NCI-H82 treated with DMSO at 0.1 percent for 48 hours (cell line): ENCODE measurements around the gene ATP9A.
"Not testable (repeated sequence)": the region's sequence is repeated elsewhere in the genome, so short reads cannot be mapped to it uniquely, and the experiment has no call there.

ENCODE experiments used
- DNase-seq: peaks from one replicate; lab custom pipeline; 2025; ENCODE audit not compliant: unreplicated experiment; lab: John Stamatoyannopoulos, UW

ATP9A gene

GRCh38 chr20:51697096-51697826 lies 70.9 kb downstream of the ATP9A start:
- DNase-seq = peak; percentile 24

- DNase-seq = peak; percentile 78
Measured at GRCh38 chr20:51696304-51697071, 71.7 kb downstream of the ATP9A start.

DNA sequence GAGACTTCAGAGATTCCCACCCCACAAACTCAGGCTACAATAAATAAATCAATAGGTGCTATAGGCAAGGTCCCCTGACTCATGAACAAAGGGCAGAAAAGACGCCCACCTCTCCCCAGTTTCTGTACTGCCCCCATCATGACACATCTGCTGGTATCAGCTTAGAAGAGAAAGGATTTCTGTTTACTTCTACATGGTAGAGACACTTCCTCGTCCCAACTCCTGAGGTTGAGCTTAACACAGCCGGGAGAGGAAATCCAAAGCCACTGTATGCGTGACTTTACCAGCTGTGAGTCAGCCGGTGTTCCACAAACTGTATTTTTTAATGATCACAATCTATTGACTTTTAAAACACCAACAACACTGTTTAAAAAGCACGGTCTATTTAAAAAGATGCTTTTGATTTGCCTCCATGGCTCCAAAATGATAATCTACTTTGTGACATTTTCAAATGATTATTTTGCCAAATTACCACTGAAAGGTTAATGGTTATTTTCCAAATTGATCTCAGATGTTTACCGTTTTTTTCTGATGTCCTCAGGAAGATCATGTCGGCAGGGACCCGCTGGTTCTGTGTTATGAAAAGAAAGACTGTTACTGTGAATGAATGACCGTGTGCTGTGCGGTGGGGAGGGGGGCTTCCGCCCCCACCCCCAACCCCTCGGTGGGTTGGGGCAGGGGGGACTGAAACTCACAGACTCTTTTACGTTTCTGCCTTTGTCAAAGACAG lies 72.5 kb downstream of the ATP9A start:
- DNase-seq = no peak

- DNase-seq = no peak
Measured at GRCh38 chr20:51692806-51693400, 75.3 kb downstream of the ATP9A start.

GRCh38 chr20:51691703-51692102 lies 76.5 kb downstream of the ATP9A start:
- DNase-seq = no peak

DNA sequence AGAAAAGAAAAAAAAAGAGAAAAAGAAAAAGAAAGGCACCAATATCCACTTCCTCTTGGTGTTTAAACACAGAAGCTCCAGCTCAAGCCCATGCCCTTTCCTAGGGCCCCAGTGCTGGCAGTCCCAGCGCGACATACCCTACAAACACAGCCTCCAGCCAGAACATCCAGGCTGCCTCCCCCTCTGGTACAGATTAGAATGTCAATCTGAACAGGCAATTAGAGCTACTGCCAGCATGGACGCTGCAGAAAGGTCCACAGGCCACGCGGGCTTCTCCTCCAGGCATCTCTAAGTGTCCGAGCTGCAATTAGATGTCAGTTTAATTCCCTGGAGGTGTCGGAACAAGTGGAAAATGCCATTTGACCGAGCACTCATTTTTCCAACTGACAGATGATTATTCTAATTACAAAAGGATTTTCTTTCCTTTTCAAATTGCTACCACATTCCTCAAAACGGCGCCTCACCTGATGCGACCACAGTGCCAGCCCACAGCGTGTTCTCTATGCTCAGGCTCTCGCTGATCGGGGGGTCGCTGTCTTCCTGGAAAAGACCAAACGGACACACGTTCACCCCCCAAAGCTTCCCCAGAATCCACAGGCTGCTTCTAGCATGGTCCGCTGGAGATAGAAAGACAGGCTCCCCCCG lies 79.5 kb downstream of the ATP9A start:
- DNase-seq = no peak

DNA sequence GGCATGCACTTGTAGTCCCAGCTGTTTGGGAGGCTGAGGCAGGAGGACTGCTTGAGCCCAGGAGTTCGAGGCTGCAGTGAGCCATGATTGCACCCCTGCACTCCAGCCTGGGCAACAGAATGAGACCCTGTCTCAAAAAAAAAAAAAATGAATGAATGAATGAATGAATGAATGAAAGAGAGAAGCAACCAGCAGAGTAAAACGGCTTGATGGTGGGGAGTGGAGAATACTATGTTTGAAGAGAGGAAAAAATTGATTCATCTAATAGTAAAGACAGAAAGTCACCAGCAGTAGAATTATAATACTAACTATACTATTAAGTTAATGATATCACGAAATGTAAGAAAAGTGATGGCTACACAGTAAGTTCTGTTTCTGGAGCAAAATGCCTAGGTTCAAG lies 80.6 kb downstream of the ATP9A start:
- no peak for DNase-seq

DNA sequence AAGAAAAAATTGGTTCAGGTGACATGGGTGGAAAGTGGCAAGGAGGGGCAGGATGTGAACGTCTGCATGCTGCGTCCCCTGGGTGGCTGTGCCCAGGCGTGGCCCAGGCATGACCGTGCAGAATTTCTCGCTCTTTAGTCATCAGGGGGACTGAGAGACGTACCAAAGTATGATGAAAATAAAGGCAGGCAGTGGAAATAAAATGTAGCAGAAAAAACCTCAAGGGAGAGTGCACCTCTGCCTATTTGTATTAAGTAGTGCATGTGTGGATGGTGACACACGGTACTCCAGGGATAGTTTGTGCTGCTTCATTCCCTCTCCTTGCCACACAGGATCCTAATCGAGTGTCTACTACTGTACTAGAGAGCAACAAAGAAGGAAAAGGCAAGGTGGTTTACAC lies 81.1 kb downstream of the ATP9A start:
- DNase-seq = no peak

DNA sequence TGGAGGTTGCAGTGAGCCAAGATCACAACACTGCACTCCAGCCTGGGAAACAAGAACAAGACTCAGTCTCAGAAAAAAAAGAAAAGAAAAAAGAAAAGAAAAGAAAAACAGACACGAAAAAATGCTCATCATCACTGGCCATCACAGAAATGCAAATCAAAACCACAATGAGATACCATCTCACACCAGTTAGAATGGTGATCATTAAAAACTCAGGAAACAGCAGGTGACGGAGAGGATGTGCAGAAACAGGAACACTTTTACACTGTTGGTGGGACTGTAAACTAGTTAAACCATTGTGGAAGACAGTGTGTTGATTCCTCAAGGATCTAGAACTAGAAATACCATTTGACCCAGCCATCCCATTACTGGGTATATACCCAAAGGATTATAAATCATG lies 82.7 kb downstream of the ATP9A start:
- not testable (repeated sequence) for DNase-seq

GRCh38 chr20:51680067-51680749 lies 88.0 kb downstream of the ATP9A start:
- DNase-seq = no peak

DNA sequence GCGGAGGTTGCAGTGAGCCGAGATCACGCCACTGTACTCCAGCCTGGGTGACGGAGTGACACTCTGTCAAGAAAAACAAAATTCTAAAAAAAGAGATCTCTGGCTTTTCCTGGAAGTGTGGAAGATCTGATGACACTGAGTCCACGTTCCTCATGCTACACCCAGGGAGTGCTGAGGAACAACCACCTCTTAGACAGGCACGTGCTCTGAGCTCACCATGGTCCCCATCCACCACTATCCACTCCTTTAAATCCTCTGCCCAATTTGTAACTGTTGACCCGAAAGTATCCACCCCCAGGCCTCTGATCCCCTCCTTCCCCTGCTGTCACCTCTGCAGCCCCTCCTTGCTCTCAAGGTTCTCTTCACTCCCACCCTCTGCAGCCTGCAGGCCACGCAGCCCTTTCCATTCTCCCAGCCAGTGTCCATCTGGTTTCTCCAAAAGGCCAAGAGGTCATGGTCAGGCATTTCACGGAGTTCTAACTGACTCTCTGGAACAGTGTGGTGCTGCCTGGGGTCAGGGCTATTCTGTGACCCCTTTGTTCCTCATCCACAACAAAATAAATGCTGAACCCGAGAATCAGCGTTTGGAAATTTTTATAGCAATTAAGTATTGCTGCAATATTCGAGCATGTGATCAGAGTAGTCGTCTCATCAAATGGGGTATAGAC lies 88.8 kb downstream of the ATP9A start:
- no peak for DNase-seq

DNA sequence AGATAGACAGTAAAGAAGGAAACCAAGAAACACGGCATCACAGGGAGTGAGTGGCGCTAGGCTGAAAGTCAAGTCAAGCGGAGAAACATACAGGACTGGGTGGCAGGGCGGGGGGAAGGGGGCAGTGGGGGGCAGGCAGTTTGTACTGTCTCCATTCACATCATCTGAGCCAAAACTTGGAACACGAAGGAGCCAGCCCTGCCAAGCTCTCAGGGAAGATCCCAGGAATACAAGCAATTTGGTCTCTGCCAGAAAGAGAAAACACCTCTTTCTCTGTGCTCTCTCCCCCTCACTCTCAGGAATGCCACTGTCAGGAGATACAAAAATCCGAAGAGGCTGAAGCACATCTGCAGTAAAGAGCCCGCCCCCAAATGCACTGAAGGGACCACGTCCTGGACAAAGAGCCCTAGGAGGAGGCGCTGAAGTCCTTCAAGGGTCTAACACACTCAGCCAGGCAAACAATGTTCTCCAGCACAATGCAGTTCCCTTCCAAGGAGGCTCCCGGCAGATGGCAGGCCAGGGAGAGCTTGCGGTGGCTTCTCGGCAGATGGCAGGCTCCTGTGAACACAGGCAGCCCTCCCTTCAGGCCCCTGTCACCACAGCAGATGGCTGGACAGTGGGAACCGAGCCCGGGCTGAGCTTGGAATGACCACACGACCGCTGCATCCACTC lies 90.0 kb downstream of the ATP9A start:
- peak; percentile 69 for DNase-seq

- DNase-seq = no peak
Measured at GRCh38 chr20:51668947-51669346, 99.2 kb downstream of the ATP9A start.

DNA sequence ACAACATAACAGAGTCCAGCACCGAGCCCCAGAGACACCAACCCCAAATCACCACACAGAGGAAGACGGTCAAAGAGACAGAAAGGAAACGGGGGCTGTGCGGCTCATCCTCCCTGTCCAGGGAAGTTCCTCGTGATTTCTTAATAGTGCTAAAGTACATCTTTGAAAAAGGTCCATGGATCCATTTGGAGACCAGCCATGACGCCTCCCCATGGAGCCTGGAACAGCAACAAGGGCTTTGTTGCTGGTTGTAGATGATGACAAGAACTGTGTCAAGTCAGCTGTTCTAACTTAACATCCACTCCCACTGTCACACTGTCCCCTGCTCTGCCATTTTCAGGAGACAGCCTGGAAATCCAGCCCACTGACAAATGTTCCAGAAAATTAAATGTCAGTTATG lies 99.7 kb downstream of the ATP9A start:
- no peak for DNase-seq

GRCh38 chr20:51667491-51667890 lies 100.7 kb downstream of the ATP9A start:
- no peak for DNase-seq

DNA sequence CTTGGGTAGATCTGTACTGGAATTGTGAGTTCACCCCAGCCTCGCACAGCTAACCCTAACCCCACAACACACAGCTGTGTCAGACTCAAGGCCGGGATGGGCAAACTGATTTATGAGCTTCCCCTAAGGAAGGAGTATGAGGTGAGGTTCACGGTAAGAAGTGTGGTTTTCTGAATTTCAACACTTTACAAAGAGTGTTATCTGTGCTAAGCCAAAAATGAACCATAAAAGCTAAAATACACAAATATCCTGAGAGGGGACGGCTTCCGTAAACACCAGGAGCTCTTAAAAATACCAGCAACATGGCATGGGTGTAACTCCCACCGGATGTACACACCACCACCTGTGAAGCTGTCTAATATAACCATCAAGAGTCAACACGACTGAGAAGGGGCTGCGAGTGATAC lies 101.2 kb downstream of the ATP9A start:
- no peak for DNase-seq

DNA sequence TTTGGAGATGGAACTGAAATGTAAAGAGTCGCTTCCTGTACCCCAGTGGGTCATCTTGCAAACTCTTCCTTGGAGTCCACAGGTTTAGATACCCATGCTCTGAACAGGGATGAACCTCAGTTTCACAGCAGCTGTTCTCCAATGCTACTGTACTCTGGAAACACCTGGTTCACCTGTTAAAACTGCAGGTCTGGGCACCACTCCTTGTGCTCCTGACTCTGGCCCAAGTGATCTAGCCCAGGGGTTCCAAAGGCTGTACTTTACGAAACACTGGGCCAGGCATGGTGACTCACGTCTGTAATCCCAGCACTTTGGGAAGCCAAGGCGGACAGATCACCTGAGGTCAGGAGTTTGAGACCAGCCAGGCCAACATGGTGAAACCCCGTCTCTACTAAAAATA lies 102.1 kb downstream of the ATP9A start:
- DNase-seq = no peak

- no peak for DNase-seq
Measured at GRCh38 chr20:51665543-51666118, 102.6 kb downstream of the ATP9A start.

DNA sequence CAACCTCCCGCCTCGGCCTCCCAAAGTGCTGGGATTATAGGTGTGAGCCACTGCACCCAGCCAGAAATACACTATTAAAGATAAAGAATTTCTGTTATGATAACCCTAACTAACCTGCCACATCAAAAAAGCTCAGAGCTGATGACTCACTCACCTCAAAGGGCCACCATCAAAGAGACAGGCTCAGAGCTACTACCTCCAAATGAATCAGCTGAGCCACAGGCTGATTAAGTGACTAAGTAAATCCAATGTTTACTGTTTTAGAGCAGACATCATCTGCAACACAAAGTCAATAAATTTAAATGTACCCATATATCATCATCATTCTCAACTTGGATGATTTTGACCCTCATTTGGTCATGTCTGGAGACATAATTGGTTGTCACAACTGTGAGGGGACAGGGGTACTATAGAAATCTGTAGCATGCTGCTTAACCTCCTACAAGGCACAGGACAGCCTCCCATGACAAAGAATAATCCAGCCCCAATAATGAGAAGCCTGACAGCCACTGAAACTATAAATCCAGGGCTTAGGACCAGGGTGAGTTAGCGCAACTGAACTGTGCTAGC lies 106.5 kb downstream of the ATP9A start:
- DNase-seq = peak; percentile 8
